SK-N-SH treated with all-trans-retinoic acid at 6 μM for 48 hours (cell line): ENCODE measurements around the gene YEATS2.

Experiments
- ATAC-seq: fragments of 200-7000 bp; cut with Tn5 transposase; 3 replicates; pipeline ENCODE4 v1.9.1; 2020; ENCODE audit warnings: mild to moderate bottlenecking, moderate library complexity
- ARNTL ChIP-seq: fragments of 450-650 bp; formaldehyde crosslinking; IDR thresholded peaks from 2 replicates; pipeline ENCODE4 v1.5.0; 2020; ENCODE audit warnings: low read depth, mild to moderate bottlenecking, moderate library complexity, borderline replicate concordance
- BACH2 ChIP-seq: fragments of 250-450 bp; sonication (Bioruptor Pico); IDR thresholded peaks from 2 replicates; pipeline ENCODE4 v1.9.0; 2021; ENCODE audit warnings: mild to moderate bottlenecking, borderline replicate concordance
- CSDC2 ChIP-seq: fragments of 250-450 bp; sonication (Bioruptor Pico); IDR thresholded peaks from 2 replicates; pipeline ENCODE4 v1.5.0; 2020; ENCODE audit warnings: mild to moderate bottlenecking, moderate library complexity
- ESRRG ChIP-seq: fragments of 250-450 bp; sonication (Bioruptor Pico); IDR thresholded peaks from 2 replicates; pipeline ENCODE4 v1.6.1; 2021; ENCODE audit warnings: mild to moderate bottlenecking
- GLIS3 ChIP-seq: fragments of 250-450 bp; sonication (Bioruptor Pico); IDR thresholded peaks from 2 replicates; pipeline ENCODE4 v1.5.0; 2020; ENCODE audit warnings: mild to moderate bottlenecking, moderate library complexity
- ISL1 ChIP-seq: fragments of 250-450 bp; sonication (Bioruptor Pico); IDR thresholded peaks from 2 replicates; pipeline ENCODE4 v2.1.2; 2022; ENCODE audit warnings: mild to moderate bottlenecking, moderate library complexity
- OSR1 ChIP-seq: fragments of 250-450 bp; sonication (Bioruptor Pico); IDR thresholded peaks from 2 replicates; pipeline ENCODE4 v1.8.0; 2022; ENCODE audit warnings: moderate library complexity, mild to moderate bottlenecking, inconsistent platforms
- PPARA ChIP-seq: fragments of 250-450 bp; sonication (Bioruptor Pico); IDR thresholded peaks from 2 replicates; pipeline ENCODE4 v1.5.0; 2020; ENCODE audit warnings: mild to moderate bottlenecking, borderline replicate concordance
- RARB ChIP-seq: fragments of 250-450 bp; sonication (Bioruptor Pico); IDR thresholded peaks from 2 replicates; pipeline ENCODE4 v1.8.0; 2021; ENCODE audit warnings: mild to moderate bottlenecking, moderate library complexity
- SNAI2 ChIP-seq: fragments of 250-450 bp; sonication (Bioruptor Pico); IDR thresholded peaks from 2 replicates; pipeline ENCODE4 v1.5.0; 2020; ENCODE audit warnings: mild to moderate bottlenecking, moderate library complexity
- TOX ChIP-seq: fragments of 250-450 bp; sonication (Bioruptor Pico); IDR thresholded peaks from 2 replicates; pipeline ENCODE4 v1.8.0; 2021; ENCODE audit warnings: mild to moderate bottlenecking, moderate library complexity, borderline replicate concordance
- ZC3H10 ChIP-seq: fragments of 250-450 bp; sonication (Bioruptor Pico); IDR thresholded peaks from 2 replicates; pipeline ENCODE4 v1.5.1; 2021; ENCODE audit warnings: mild to moderate bottlenecking, moderate library complexity
- ZFP3 ChIP-seq: fragments of 250-450 bp; sonication (Bioruptor Pico); IDR thresholded peaks from 2 replicates; pipeline ENCODE4 v1.5.0; 2020; ENCODE audit warnings: mild to moderate bottlenecking, moderate library complexity
- ZFP30 ChIP-seq: fragments of 450-650 bp; formaldehyde crosslinking; IDR thresholded peaks from 2 replicates; pipeline ENCODE4 v1.5.0; 2022; ENCODE audit warnings: mild to moderate bottlenecking, moderate library complexity
- ZNF565 ChIP-seq: fragments of 450-650 bp; formaldehyde crosslinking; conservative IDR thresholded peaks from 2 replicates; pipeline ENCODE4 v1.5.0; 2020; ENCODE audit warnings: low read depth, mild to moderate bottlenecking, moderate library complexity
- ZNF70 ChIP-seq: fragments of 450-650 bp; formaldehyde crosslinking; IDR thresholded peaks from 2 replicates; pipeline ENCODE4 v1.5.0; 2020; ENCODE audit warnings: mild to moderate bottlenecking, moderate library complexity
- ZNF8 ChIP-seq: fragments of 450-650 bp; formaldehyde crosslinking; IDR thresholded peaks from 2 replicates; pipeline ENCODE4 v1.5.0; 2020; ENCODE audit warnings: mild to moderate bottlenecking, moderate library complexity
- TF ChIP-seq, protein P1 (sequence below): fragments of 250-450 bp; sonication (Bioruptor Pico); IDR thresholded peaks from 2 replicates; pipeline ENCODE4 v1.5.1; 2020; ENCODE audit warnings: low read depth, mild to moderate bottlenecking, moderate library complexity
- TF ChIP-seq, protein P2 (sequence below): fragments of 250-450 bp; sonication (Bioruptor Pico); IDR thresholded peaks from 2 replicates; pipeline ENCODE4 v1.5.0; 2020; ENCODE audit warnings: mild to moderate bottlenecking, moderate library complexity
- TF ChIP-seq, protein P3 (sequence below): fragments of 250-450 bp; sonication (Bioruptor Pico); IDR thresholded peaks from 2 replicates; pipeline ENCODE4 v1.5.1; 2021; ENCODE audit warnings: mild to moderate bottlenecking, moderate library complexity
- TF ChIP-seq, protein P4 (sequence below): fragments of 250-450 bp; sonication (Bioruptor Pico); IDR thresholded peaks from 2 replicates; pipeline ENCODE4 v1.8.0; 2021; ENCODE audit warnings: low read depth, mild to moderate bottlenecking, moderate library complexity, borderline replicate concordance

The YEATS2 gene

DNA sequence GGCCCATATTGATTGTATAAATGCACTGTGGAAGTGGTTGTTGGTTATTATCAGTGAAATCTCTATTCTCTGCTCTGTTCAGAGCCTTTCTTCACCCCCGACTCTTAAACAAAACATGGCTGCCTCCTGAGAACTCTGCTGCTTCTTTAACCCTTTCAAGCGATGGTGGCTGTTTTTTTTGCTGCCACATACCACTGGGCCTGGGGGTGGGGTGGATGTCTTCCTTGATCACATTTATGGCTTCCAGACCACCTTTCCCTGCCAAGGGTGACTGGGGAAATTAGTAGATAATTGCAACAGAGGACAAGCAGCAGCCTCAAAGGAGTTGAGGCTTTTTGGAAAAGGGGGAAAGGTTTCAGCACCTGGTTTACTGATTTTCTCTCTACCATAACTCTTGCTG is 32.8 kb downstream of the YEATS2 start (continued):
- TF ChIP-seq, protein P1, sequence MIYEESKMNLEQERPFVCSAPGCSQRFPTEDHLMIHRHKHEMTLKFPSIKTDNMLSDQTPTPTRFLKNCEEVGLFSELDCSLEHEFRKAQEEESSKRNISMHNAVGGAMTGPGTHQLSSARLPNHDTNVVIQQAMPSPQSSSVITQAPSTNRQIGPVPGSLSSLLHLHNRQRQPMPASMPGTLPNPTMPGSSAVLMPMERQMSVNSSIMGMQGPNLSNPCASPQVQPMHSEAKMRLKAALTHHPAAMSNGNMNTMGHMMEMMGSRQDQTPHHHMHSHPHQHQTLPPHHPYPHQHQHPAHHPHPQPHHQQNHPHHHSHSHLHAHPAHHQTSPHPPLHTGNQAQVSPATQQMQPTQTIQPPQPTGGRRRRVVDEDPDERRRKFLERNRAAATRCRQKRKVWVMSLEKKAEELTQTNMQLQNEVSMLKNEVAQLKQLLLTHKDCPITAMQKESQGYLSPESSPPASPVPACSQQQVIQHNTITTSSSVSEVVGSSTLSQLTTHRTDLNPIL (CRISPR knock-in tag): no peak
- TF ChIP-seq ZFP30 (CRISPR knock-in tag) (no peak), RARB (CRISPR knock-in tag) (no peak), ZNF8 (no peak)

DNA sequence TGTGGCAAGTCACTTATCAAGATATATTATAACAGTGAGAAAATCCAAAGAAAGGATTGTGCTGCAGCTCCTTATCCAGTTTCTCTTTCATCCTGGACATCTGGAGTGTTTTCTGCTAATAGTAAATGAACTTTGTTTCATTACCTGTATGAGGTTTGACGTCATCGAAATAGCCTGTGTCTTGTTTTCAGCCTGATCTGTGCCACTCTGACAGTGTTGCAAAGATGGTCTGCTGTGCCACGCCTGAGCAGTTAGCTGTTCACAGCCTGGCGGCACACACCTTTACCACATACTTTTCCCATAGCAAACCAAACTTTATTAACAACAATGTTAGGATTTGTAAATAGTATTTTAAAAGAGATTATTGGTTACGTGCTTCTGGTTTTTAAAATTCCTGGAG is 34.0 kb downstream of the YEATS2 start:
- TF ChIP-seq ZNF70 (no peak), ZC3H10 (CRISPR knock-in tag) (no peak), PPARA (CRISPR knock-in tag) (no peak), ZFP30 (CRISPR knock-in tag) (no peak), CSDC2 (CRISPR knock-in tag) (no peak), ZNF8 (no peak), SNAI2 (no peak), TOX (no peak), ISL1 (CRISPR knock-in tag) (no peak), ZFP3 (CRISPR knock-in tag) (no peak), RARB (CRISPR knock-in tag) (no peak), BACH2 (CRISPR knock-in tag) (no peak), ESRRG (CRISPR knock-in tag) (no peak), ARNTL (CRISPR knock-in tag) (no peak)
- TF ChIP-seq, protein P2, sequence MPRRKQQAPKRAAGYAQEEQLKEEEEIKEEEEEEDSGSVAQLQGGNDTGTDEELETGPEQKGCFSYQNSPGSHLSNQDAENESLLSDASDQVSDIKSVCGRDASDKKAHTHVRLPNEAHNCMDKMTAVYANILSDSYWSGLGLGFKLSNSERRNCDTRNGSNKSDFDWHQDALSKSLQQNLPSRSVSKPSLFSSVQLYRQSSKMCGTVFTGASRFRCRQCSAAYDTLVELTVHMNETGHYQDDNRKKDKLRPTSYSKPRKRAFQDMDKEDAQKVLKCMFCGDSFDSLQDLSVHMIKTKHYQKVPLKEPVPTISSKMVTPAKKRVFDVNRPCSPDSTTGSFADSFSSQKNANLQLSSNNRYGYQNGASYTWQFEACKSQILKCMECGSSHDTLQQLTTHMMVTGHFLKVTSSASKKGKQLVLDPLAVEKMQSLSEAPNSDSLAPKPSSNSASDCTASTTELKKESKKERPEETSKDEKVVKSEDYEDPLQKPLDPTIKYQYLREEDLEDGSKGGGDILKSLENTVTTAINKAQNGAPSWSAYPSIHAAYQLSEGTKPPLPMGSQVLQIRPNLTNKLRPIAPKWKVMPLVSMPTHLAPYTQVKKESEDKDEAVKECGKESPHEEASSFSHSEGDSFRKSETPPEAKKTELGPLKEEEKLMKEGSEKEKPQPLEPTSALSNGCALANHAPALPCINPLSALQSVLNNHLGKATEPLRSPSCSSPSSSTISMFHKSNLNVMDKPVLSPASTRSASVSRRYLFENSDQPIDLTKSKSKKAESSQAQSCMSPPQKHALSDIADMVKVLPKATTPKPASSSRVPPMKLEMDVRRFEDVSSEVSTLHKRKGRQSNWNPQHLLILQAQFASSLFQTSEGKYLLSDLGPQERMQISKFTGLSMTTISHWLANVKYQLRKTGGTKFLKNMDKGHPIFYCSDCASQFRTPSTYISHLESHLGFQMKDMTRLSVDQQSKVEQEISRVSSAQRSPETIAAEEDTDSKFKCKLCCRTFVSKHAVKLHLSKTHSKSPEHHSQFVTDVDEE (CRISPR knock-in tag): no peak
- TF ChIP-seq, protein P1 (CRISPR knock-in tag): no peak
- TF ChIP-seq, protein P3, sequence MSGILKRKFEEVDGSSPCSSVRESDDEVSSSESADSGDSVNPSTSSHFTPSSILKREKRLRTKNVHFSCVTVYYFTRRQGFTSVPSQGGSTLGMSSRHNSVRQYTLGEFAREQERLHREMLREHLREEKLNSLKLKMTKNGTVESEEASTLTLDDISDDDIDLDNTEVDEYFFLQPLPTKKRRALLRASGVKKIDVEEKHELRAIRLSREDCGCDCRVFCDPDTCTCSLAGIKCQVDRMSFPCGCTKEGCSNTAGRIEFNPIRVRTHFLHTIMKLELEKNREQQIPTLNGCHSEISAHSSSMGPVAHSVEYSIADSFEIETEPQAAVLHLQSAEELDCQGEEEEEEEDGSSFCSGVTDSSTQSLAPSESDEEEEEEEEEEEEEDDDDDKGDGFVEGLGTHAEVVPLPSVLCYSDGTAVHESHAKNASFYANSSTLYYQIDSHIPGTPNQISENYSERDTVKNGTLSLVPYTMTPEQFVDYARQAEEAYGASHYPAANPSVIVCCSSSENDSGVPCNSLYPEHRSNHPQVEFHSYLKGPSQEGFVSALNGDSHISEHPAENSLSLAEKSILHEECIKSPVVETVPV (CRISPR knock-in tag): no peak
- TF ChIP-seq, protein P4, sequence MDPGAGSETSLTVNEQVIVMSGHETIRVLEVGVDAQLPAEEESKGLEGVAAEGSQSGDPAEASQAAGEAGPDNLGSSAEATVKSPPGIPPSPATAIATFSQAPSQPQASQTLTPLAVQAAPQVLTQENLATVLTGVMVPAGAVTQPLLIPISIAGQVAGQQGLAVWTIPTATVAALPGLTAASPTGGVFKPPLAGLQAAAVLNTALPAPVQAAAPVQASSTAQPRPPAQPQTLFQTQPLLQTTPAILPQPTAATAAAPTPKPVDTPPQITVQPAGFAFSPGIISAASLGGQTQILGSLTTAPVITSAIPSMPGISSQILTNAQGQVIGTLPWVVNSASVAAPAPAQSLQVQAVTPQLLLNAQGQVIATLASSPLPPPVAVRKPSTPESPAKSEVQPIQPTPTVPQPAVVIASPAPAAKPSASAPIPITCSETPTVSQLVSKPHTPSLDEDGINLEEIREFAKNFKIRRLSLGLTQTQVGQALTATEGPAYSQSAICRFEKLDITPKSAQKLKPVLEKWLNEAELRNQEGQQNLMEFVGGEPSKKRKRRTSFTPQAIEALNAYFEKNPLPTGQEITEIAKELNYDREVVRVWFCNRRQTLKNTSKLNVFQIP (CRISPR knock-in tag): no peak
- no peak for ATAC-seq

DNA sequence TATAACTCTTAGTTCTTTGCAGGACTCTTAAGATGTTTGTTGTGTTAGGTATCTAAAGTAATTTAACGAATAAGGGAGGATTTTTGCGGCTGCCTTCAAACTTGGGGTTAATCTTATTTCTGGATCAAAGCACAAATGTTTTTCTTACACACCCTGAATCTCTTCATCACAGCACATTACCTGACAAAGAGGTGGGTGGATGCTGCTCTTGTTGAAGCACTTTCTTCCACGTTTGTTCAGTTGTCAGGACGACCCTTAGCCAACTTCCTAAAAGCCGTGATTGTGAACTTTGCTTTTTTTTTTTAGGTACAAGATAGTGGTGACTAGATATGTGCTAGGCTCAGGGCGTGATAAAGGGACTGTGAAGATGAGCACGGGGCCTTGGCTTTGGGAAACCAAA is 36.0 kb downstream of the YEATS2 start:
- TF ChIP-seq GLIS3 (CRISPR knock-in tag) (no peak), ZNF565 (CRISPR knock-in tag) (no peak), ESRRG (CRISPR knock-in tag) (no peak), ZFP3 (CRISPR knock-in tag) (no peak), ARNTL (CRISPR knock-in tag) (no peak), OSR1 (no peak), ZNF70 (no peak)
- TF ChIP-seq, protein P2 (CRISPR knock-in tag): no peak
- TF ChIP-seq, protein P3 (CRISPR knock-in tag): no peak
- no peak for ATAC-seq
